Neuronal stem cell (in vitro differentiated cells): ENCODE data around the gene ITPA.

ENCODE experiments used
- DNase-seq: peaks from one replicate; pipeline ENCODE4 v3.0.0-alpha.2; 2013; ENCODE audit warnings: low spot score
- H2AFZ ChIP-seq: one replicate; pipeline ENCODE4 v1.6.1; 2013; ENCODE audit warnings: mild to moderate bottlenecking, low read length, inconsistent platforms
- H2AK5ac ChIP-seq: 2 replicates; pipeline ENCODE4 v1.6.1; 2013; ENCODE audit warnings: low read depth, mild to moderate bottlenecking, inconsistent platforms, low read length, moderate library complexity, mixed read lengths
- H2BK120ac ChIP-seq: 2 replicates; pipeline ENCODE4 v1.6.1; 2013; ENCODE audit warnings: low read depth, mild to moderate bottlenecking, inconsistent platforms, low read length, moderate library complexity, mixed read lengths
- H2BK12ac ChIP-seq: one replicate; pipeline ENCODE4 v1.6.1; 2013; ENCODE audit warnings: low read length, inconsistent platforms
- H2BK15ac ChIP-seq: 2 replicates; pipeline ENCODE4 v1.6.1; 2013; ENCODE audit warnings: mild to moderate bottlenecking, low read length, inconsistent platforms, mixed read lengths
- H2BK5ac ChIP-seq: one replicate; pipeline ENCODE4 v1.6.1; 2013; ENCODE audit warnings: inconsistent platforms, mild to moderate bottlenecking, low read length, moderate library complexity
- H3K14ac ChIP-seq: one replicate; pipeline ENCODE4 v1.6.1; 2013; ENCODE audit warnings: low read length, inconsistent platforms
- H3K18ac ChIP-seq: 2 replicates; pipeline ENCODE4 v1.6.1; 2013; ENCODE audit warnings: low read length, inconsistent platforms
- H3K23ac ChIP-seq: 2 replicates; pipeline ENCODE4 v1.6.1; 2013; ENCODE audit warnings: low read depth, mild to moderate bottlenecking, mixed read lengths, low read length, inconsistent platforms; ENCODE audit not compliant: poor library complexity
- H3K27ac ChIP-seq: replicated peaks from 3 replicates; pipeline ENCODE4 v1.5.1; 2013; ENCODE audit warnings: low read length, inconsistent platforms
- H3K27me3 ChIP-seq, 3 experiments: 2 replicates each; pipeline ENCODE4 v1.6.1; 2013; ENCODE audit warnings: low read length in 3 of 3, mild to moderate bottlenecking in 2 of 3, inconsistent platforms in 1 of 3, low read depth in 1 of 3, mixed read lengths in 1 of 3, moderate library complexity in 1 of 3; ENCODE audit not compliant: control insufficient read depth in 3 of 3, insufficient read depth in 3 of 3
- H3K36me3 ChIP-seq, 2 donors: replicated peaks in 1 of 2; 2 replicates each; pipeline ENCODE4 v1.6.1; 2013; ENCODE audit warnings: low read length in 2 of 2; ENCODE audit not compliant: control insufficient read depth in 2 of 2, insufficient read depth in 2 of 2
- H3K4ac ChIP-seq: 2 replicates; pipeline ENCODE4 v1.6.1; 2013; ENCODE audit warnings: inconsistent platforms, mild to moderate bottlenecking, low read length, moderate library complexity
- H3K4me1 ChIP-seq, 2 donors: 1 replicate in 1 of 2; 2 replicates in 1 of 2; pipeline ENCODE4 v1.6.1; 2013; ENCODE audit warnings: low read length in 2 of 2, low read depth in 1 of 2; ENCODE audit not compliant: control insufficient read depth in 2 of 2, insufficient read depth in 1 of 2
- H3K4me2 ChIP-seq: one replicate; pipeline ENCODE4 v1.6.1; 2013; ENCODE audit warnings: mild to moderate bottlenecking, low read length, inconsistent platforms; ENCODE audit not compliant: insufficient read depth, poor library complexity, severe bottlenecking
- H3K4me3 ChIP-seq, 2 donors: 2 replicates each; pipeline ENCODE4 v1.5.1; 2013; ENCODE audit warnings: low read length in 2 of 2, mild to moderate bottlenecking in 2 of 2, inconsistent platforms in 1 of 2, moderate library complexity in 1 of 2
- H3K79me1 ChIP-seq: one replicate; pipeline ENCODE4 v1.6.1; 2013; ENCODE audit warnings: low read depth, mild to moderate bottlenecking, inconsistent platforms, low read length, moderate library complexity
- H3K9ac ChIP-seq: one replicate; pipeline ENCODE4 v1.6.1; 2013; ENCODE audit warnings: mild to moderate bottlenecking, low read depth, low read length, inconsistent platforms; ENCODE audit not compliant: poor library complexity
- H3K9me3 ChIP-seq, 2 donors: replicated peaks in 1 of 2; 2 replicates each; pipeline versions ENCODE3 to v1.6.1; 2013; ENCODE audit warnings: low read length in 2 of 2, mild to moderate bottlenecking in 2 of 2, inconsistent platforms in 1 of 2, low read depth in 1 of 2, mixed read lengths in 1 of 2, moderate library complexity in 1 of 2; ENCODE audit not compliant: control insufficient read depth in 2 of 2, insufficient read depth in 1 of 2
- H4K8ac ChIP-seq: one replicate; pipeline ENCODE4 v1.6.1; 2013; ENCODE audit warnings: low read depth, mild to moderate bottlenecking, inconsistent platforms, low read length, moderate library complexity
- H4K91ac ChIP-seq: one replicate; pipeline ENCODE4 v1.6.1; 2013; ENCODE audit warnings: low read length, low read depth, mild to moderate bottlenecking, inconsistent platforms; ENCODE audit not compliant: poor library complexity
- WGBS, 2 donors: extraction: QIAGEN DNeasy Blood & Tissue Kit; methylation state at CpG; one replicate each; pipeline ENCODE4 v1.1.7; 2013; ENCODE audit warnings: missing lambda C conversion rate in 2 of 2, mixed read lengths in 1 of 2; ENCODE audit not compliant: insufficient read length in 2 of 2, insufficient replicate concordance in 1 of 2; ENCODE audit errors: extremely low coverage in 2 of 2; 5-methylcytosine and 5-hydroxymethylcytosine counted together

The ITPA gene

GRCh38 chr20:3238616-3239025 is 29.3 kb downstream of the ITPA start:
- WGBS, 2 donors, result no CpG with 5 or more reads among the region's 48 CpGs
- H2AFZ ChIP-seq, result peak overlapping the region; percentile 100
- peaks cover 8% of the 10 kb centered on the region for H3K79me1 ChIP-seq
- H3K4me3 ChIP-seq, result peak overlapping the region; percentile 59 to 88
- H2AK5ac ChIP-seq, result peak overlapping the region; percentile 46
- DNase-seq, result peak; percentile 26
- peak overlapping the region; percentile 85 for H3K23ac ChIP-seq
- no peak overlapping the region for H3K4ac ChIP-seq
- H3K9me3 ChIP-seq, result peaks cover 6 to 13% of the 10 kb centered on the region in 2 donors
- no peak overlapping the region for H3K27ac ChIP-seq
- no peak overlapping the region for H4K91ac ChIP-seq
- no peak overlapping the region for H4K8ac ChIP-seq
- no peaks in the 10 kb centered on the region for H3K36me3 ChIP-seq
- H3K4me1 ChIP-seq, result peaks cover 5 to 8% of the 10 kb centered on the region in 2 donors
- peak overlapping the region; percentile 95 for H3K4me2 ChIP-seq
- peak overlapping the region; percentile 71 for H3K14ac ChIP-seq
- H2BK5ac ChIP-seq, result no peak overlapping the region
- no peak overlapping the region for H2BK12ac ChIP-seq
- H3K18ac ChIP-seq, result peak overlapping the region; percentile 93
- no peak overlapping the region for H2BK15ac ChIP-seq
- peaks cover 30 to 70% (median 52%) of the 10 kb centered on the region in 3 experiments for H3K27me3 ChIP-seq
- no peak overlapping the region for H2BK120ac ChIP-seq
- H3K9ac ChIP-seq, result peak overlapping the region; percentile 70

- Histone ChIP-seq H2AFZ (peak within 1 kb of the TSS; percentile 100), H3K79me1 (peaks cover 8% of the 10 kb centered on the region)
Observed at GRCh38 chr20:3239026-3239866, 29.9 kb downstream of the ITPA start, which contains the start of gene SLC4A11. SLC4A11 (minus strand) TSS chr20:3239190; CDS start chr20:3239137, 53 bp downstream.

DNA sequence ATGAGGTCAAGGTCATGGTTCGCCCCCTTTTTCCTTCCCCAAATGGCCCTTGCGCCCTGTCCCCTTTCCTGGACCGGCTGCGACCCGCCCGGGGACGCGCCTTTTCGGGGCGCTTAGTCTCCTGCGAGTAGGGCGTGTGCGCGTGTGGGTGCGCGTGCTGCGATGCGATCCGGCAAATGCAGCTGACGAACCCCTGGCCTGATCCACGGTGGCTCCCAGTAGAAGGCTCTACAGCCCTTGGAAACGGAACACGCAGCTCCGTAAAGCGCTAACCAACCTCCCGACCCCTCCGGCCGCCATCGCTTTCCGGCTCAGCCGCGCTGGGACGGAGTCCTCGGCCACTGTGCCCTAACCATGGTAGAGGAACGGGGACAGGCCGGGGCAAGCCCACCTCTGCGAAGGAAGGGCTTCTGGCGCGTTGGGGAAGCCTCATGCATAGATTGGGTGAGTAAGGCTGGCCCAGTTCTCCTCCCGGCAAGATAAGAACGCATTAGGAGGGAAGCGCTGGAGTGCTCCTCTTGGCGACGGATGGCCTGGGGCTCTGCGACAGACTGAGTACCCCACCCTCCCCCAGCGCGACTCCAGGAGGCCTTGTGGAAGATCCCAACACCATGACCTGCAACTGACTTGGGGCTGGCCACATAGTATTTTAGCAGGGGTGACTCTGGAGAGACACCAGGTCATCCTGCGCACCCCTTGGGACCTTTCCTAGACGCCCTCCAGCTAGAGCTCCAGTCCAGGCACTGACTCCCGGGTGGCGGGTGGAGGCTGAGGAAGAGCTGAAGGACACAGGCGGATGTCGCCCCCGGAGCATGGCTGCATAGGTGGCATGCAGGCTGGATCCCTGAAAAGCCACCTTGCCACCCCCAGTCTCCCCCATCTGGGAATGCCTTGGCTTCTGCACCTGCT is 30.8 kb downstream of the ITPA start:
- Histone ChIP-seq H4K8ac (peak overlapping the region; percentile 92), H3K4me2 (peak overlapping the region; percentile 95), H2BK120ac (peak overlapping the region; percentile 67), H2BK12ac (peak overlapping the region; percentile 73), H3K14ac (peak overlapping the region; percentile 71), H2AFZ (peak overlapping the region; percentile 100), H3K27me3 (peaks cover 30 to 84% (median 52%) of the 10 kb centered on the region in 3 experiments), H3K27ac (no peak overlapping the region), H3K9me3 (peaks cover 6 to 13% of the 10 kb centered on the region in 2 donors), H3K4me3 (peak overlapping the region; percentile 59 to 88), H4K91ac (peak overlapping the region; percentile 53), H2BK15ac (peak overlapping the region; percentile 19), H3K36me3 (no peaks in the 10 kb centered on the region), H3K23ac (peak overlapping the region; percentile 91), H2BK5ac (no peak overlapping the region), H3K4ac (peak overlapping the region; percentile 23), H3K18ac (peak overlapping the region; percentile 97), H3K4me1 (peaks cover 1 to 8% of the 10 kb centered on the region in 2 donors), H3K79me1 (peaks cover 8% of the 10 kb centered on the region), H3K9ac (peak overlapping the region; percentile 90), H2AK5ac (peak overlapping the region; percentile 93)
- WGBS, 2 donors, result no CpG with 5 or more reads among the region's 54 CpGs
- no peak for DNase-seq

More at GRCh38 chr20:3239026-3239866, 29.9 kb downstream of the ITPA start, which contains the start of gene SLC4A11:
- DNase-seq, result peak; percentile 31
- Histone ChIP-seq H4K91ac (peak within 1 kb of the TSS; percentile 53), H3K4ac (peak within 1 kb of the TSS; percentile 23), H3K36me3 (no peaks in the 10 kb centered on the region), H3K9ac (peak within 1 kb of the TSS; percentile 90), H3K27ac (no peak within 1 kb of the TSS), H2BK12ac (peak within 1 kb of the TSS; percentile 84), H3K23ac (peak within 1 kb of the TSS; percentile 91), H2AK5ac (peak within 1 kb of the TSS; percentile 46), H2BK15ac (peak within 1 kb of the TSS; percentile 58), H4K8ac (peak within 1 kb of the TSS; percentile 92), H3K27me3 (peaks cover 30 to 76% (median 52%) of the 10 kb centered on the region in 3 experiments), H3K14ac (peak within 1 kb of the TSS; percentile 71), H3K4me3 (peak within 1 kb of the TSS; percentile 59 to 88), H3K18ac (peak within 1 kb of the TSS; percentile 97), H3K4me2 (peak within 1 kb of the TSS; percentile 95), H2BK5ac (peak within 1 kb of the TSS; percentile 66), H3K9me3 (peaks cover 6 to 13% of the 10 kb centered on the region in 2 donors), H2BK120ac (peak within 1 kb of the TSS; percentile 67), H3K4me1 (peaks cover 5 to 8% of the 10 kb centered on the region in 2 donors)
- no CpG with 5 or more reads among the region's 107 CpGs for WGBS, 2 donors
